ENCODE results near the gene RIMBP2. TPM values are rescaled to one million over a fixed set of nuclear protein-coding genes. Genes with fewer than 3 reads are reported as not detected.
"Not testable (repeated sequence)": the region's sequence is repeated elsewhere in the genome, so short reads cannot be mapped to it uniquely, and the experiment has no call there.

The RIMBP2 gene
- total RNA-seq, 1 donor from 2014 or later, result 0.99 TPM

- Histone ChIP-seq H3K4me2 (no peak overlapping the region), H3K79me2 (ENCODE audit: low read depth) (no peaks in the 10 kb centered on the region), H3K9me3 (ENCODE audit: low read depth) (no peaks in the 10 kb centered on the region), H3F3A (ENCODE audit: low read depth) (no peaks in the 10 kb centered on the region), H3K27me3 (no peaks in the 10 kb centered on the region), H3K36me3 (no peaks in the 10 kb centered on the region), H3K27ac (no peak overlapping the region), H4K20me1 (ENCODE audit: low read depth) (no peaks in the 10 kb centered on the region), H2AFZ (replicated peaks) (no peak overlapping the region), H3K4me3 (no peak overlapping the region), H3K9ac (no peak overlapping the region), H3K4me1 (peaks cover 12% of the 10 kb centered on the region)
- TF ChIP-seq EZH2 (IDR thresholded peaks at IDR 0.05) (no peak), CTCF (IDR thresholded peaks at IDR 0.05) (no peak), EZH2phosphoT487 (IDR thresholded peaks at IDR 0.05) (no peak)
- H3K36me3 Mint-ChIP-seq, result no peaks in the 10 kb centered on the region
- H3K27me3 Mint-ChIP-seq (ENCODE audit: insufficient read depth, low read depth), result peaks cover 4% of the 10 kb centered on the region
- H3K27ac Mint-ChIP-seq, result no peak overlapping the region
- no peaks in the 10 kb centered on the region for H3K9me3 Mint-ChIP-seq
- no peak for DNase-seq (ENCODE audit: low spot score)
- H3K4me1 Mint-ChIP-seq, result peaks cover 6% of the 10 kb centered on the region
- H3K4me3 Mint-ChIP-seq, result no peak overlapping the region
Measured at GRCh38 chr12:130646716-130647370, 69.3 kb downstream of the RIMBP2 start.

- not testable (repeated sequence) for H3K4me3 Mint-ChIP-seq; H3F3A ChIP-seq (ENCODE audit: low read depth); H3K4me3 ChIP-seq; H3K9ac ChIP-seq; H4K20me1 ChIP-seq (ENCODE audit: low read depth); H3K27ac ChIP-seq; H3K36me3 ChIP-seq; H3K4me1 Mint-ChIP-seq; H3K27me3 ChIP-seq; H3K4me2 ChIP-seq; DNase-seq (ENCODE audit: low spot score); H3K9me3 ChIP-seq (ENCODE audit: low read depth); H3K27me3 Mint-ChIP-seq (ENCODE audit: insufficient read depth, low read depth); H2AFZ ChIP-seq (replicated peaks); H3K36me3 Mint-ChIP-seq; H3K27ac Mint-ChIP-seq; H3K79me2 ChIP-seq (ENCODE audit: low read depth); H3K9me3 Mint-ChIP-seq
- peaks cover 12% of the 10 kb centered on the region for H3K4me1 ChIP-seq
Measured at GRCh38 chr12:130646191-130646590, 69.9 kb downstream of the RIMBP2 start.

- Mint-ChIP-seq H3K27ac (no peak overlapping the region), H3K4me1 (peaks cover 4% of the 10 kb centered on the region)
- TF ChIP-seq CTCF (IDR thresholded peaks at IDR 0.05), result no peak
- no peak for TF ChIP-seq EZH2 (IDR thresholded peaks at IDR 0.05)
- no peak for TF ChIP-seq EZH2phosphoT487 (IDR thresholded peaks at IDR 0.05)
Measured at GRCh38 chr12:130645751-130646150, 70.3 kb downstream of the RIMBP2 start.

GRCh38 chr12:130644566-130644965, 71.5 kb downstream of the RIMBP2 start:
- H3K27ac ChIP-seq, result no peak overlapping the region
- no peak for DNase-seq (ENCODE audit: low spot score)
- no peak overlapping the region for H3K4me3 Mint-ChIP-seq

More at GRCh38 chr12:130645751-130646150, 70.3 kb downstream of the RIMBP2 start:
- H3K4me2 ChIP-seq, result no peak overlapping the region
- Mint-ChIP-seq H3K9me3 (no peaks in the 10 kb centered on the region), H3K4me3 (no peak overlapping the region), H3K27me3 (ENCODE audit: insufficient read depth, low read depth) (peaks cover 4% of the 10 kb centered on the region), H3K36me3 (no peaks in the 10 kb centered on the region)
- no peaks in the 10 kb centered on the region for H3K27me3 ChIP-seq
- no peak for DNase-seq (ENCODE audit: low spot score)
- peaks cover 8% of the 10 kb centered on the region for H3K4me1 ChIP-seq
- H2AFZ ChIP-seq (replicated peaks), result no peak overlapping the region
- no peak overlapping the region for H3K4me3 ChIP-seq
- H3K79me2 ChIP-seq (ENCODE audit: low read depth), result no peaks in the 10 kb centered on the region
- H3K27ac ChIP-seq, result no peak overlapping the region
- no peaks in the 10 kb centered on the region for H3F3A ChIP-seq (ENCODE audit: low read depth)
- no peaks in the 10 kb centered on the region for H3K9me3 ChIP-seq (ENCODE audit: low read depth)
- no peak overlapping the region for H3K9ac ChIP-seq
- H4K20me1 ChIP-seq (ENCODE audit: low read depth), result no peaks in the 10 kb centered on the region
- H3K36me3 ChIP-seq, result no peaks in the 10 kb centered on the region

More at GRCh38 chr12:130644566-130644965, 71.5 kb downstream of the RIMBP2 start:
- Histone ChIP-seq H2AFZ (replicated peaks) (no peak overlapping the region), H3K27me3 (no peaks in the 10 kb centered on the region), H3K4me1 (peaks cover 3% of the 10 kb centered on the region), H3K79me2 (ENCODE audit: low read depth) (no peaks in the 10 kb centered on the region), H3K9ac (no peak overlapping the region), H3K36me3 (no peaks in the 10 kb centered on the region), H3K4me2 (no peak overlapping the region), H3K4me3 (no peak overlapping the region), H3F3A (ENCODE audit: low read depth) (no peaks in the 10 kb centered on the region), H3K9me3 (ENCODE audit: low read depth) (no peaks in the 10 kb centered on the region), H4K20me1 (ENCODE audit: low read depth) (no peaks in the 10 kb centered on the region)
- H3K9me3 Mint-ChIP-seq, result no peaks in the 10 kb centered on the region
- no peak for TF ChIP-seq EZH2 (IDR thresholded peaks at IDR 0.05)
- no peak for TF ChIP-seq EZH2phosphoT487 (IDR thresholded peaks at IDR 0.05)
- no peak for TF ChIP-seq CTCF (IDR thresholded peaks at IDR 0.05)
- no peak overlapping the region for H3K27ac Mint-ChIP-seq
- peaks cover 4% of the 10 kb centered on the region for H3K27me3 Mint-ChIP-seq (ENCODE audit: insufficient read depth, low read depth)
- H3K36me3 Mint-ChIP-seq, result no peaks in the 10 kb centered on the region
- peaks cover 8% of the 10 kb centered on the region for H3K4me1 Mint-ChIP-seq
